Caco-2 (cell line): ENCODE measurements around the gene TNS1. TPM values are rescaled to one million over a fixed set of nuclear protein-coding genes. Genes with fewer than 3 reads are reported as not detected.

ENCODE experiments used
- BruUV-seq: library from RNA; stranded (reverse); fragments of 400-500 nt; replicated peaks from 2 replicates; lab custom pipeline; 2021; lab: Mats Ljungman, UMichigan
- CTCF ChIA-PET: fragments of 300-600 bp; sonication (Branson Sonifier 250); formaldehyde crosslinking; loops from one replicate; lab custom pipeline; 2022; ENCODE audit warnings: antibody characterized with exemption; lab: Charles Lee
- POLR2A ChIA-PET: fragments of 300-600 bp; sonication (Branson Sonifier 250); formaldehyde crosslinking; loops from one replicate; lab custom pipeline; 2022; ENCODE audit warnings: antibody characterized with exemption; lab: Charles Lee
- DNase-seq, 2 experiments: peaks; one replicate each; pipeline versions ENCODE4 v3.0.0 to v3.0.0-alpha.2; 2020 to 2022
- H3K27me3 ChIP-seq: replicated peaks from 2 replicates; pipeline ENCODE4 v1.6.0; 2011; ENCODE audit warnings: low read length; ENCODE audit not compliant: control insufficient read depth, insufficient read depth
- H3K36me3 ChIP-seq: 2 replicates; pipeline ENCODE4 v1.5.1; 2011; ENCODE audit warnings: low read length; ENCODE audit not compliant: control insufficient read depth, insufficient read depth
- H3K4me1 ChIP-seq: fragments of 250-450 bp; sonication (Bioruptor Pico); 2 replicates; pipeline ENCODE4 v1.5.1; 2020; ENCODE audit warnings: mild to moderate bottlenecking
- H3K4me3 ChIP-seq: 2 replicates; pipeline ENCODE4 v1.5.1; 2011; ENCODE audit warnings: low read depth, mild to moderate bottlenecking, control low read depth, low read length
- H3K9me3 ChIP-seq: fragments of 250-450 bp; sonication (Bioruptor Pico); 2 replicates; pipeline ENCODE4 v1.5.1; 2020; ENCODE audit warnings: mild to moderate bottlenecking, moderate library complexity
- H3K27ac Mint-ChIP-seq: one replicate; pipeline ENCODE4 v1.8.0; 2022; ENCODE audit warnings: mixed read lengths; ENCODE audit not compliant: unreplicated experiment
- H3K27me3 Mint-ChIP-seq: one replicate; pipeline ENCODE4 v1.8.0; 2022; ENCODE audit warnings: mixed read lengths; ENCODE audit not compliant: insufficient read depth, unreplicated experiment
- H3K36me3 Mint-ChIP-seq: one replicate; pipeline ENCODE4 v1.8.0; 2022; ENCODE audit warnings: mild to moderate bottlenecking, mixed read lengths; ENCODE audit not compliant: insufficient read depth, unreplicated experiment
- H3K4me1 Mint-ChIP-seq: one replicate; pipeline ENCODE4 v1.8.0; 2022; ENCODE audit warnings: low read depth, mixed read lengths; ENCODE audit not compliant: unreplicated experiment
- H3K4me3 Mint-ChIP-seq: one replicate; pipeline ENCODE4 v1.8.0; 2022; ENCODE audit warnings: mild to moderate bottlenecking, moderate library complexity, mixed read lengths; ENCODE audit not compliant: unreplicated experiment
- H3K9me3 Mint-ChIP-seq: one replicate; pipeline ENCODE4 v1.8.0; 2022; ENCODE audit warnings: mixed read lengths; ENCODE audit not compliant: unreplicated experiment
- CTCF ChIP-seq, 2 experiments: fragments of 200-600 bp in 1 of 2; IDR thresholded peaks; 1 replicate in 1 of 2; 2 replicates in 1 of 2; pipeline versions ENCODE4 v1.5.1 to v1.8.0; 2011 to 2022; ENCODE audit warnings: antibody characterized with exemption in 1 of 2, control low read depth in 1 of 2, inconsistent platforms in 1 of 2, low read depth in 1 of 2, low read length in 1 of 2, mild to moderate bottlenecking in 1 of 2, moderate library complexity in 1 of 2; ENCODE audit not compliant: insufficient read depth in 1 of 2, severe bottlenecking in 1 of 2, unreplicated experiment in 1 of 2
- intact Hi-C: fragments of 100-400 bp; cut with micrococcal nuclease; formaldehyde crosslinking; loops from one replicate; pipeline ENCODE4 v1.10.0; 2022; ENCODE audit not compliant: unreplicated experiment
- total RNA-seq: library from RNA; stranded (reverse); gene quantifications from 2 replicates; pipeline ENCODE4 v1.2.3, GENCODE V29; 2022

TNS1 gene
- total RNA-seq, 1 experiment from 2014 or later: 16.1 TPM

GRCh38 chr2:217897091-217897715 lies 105.6 kb downstream of the TNS1 start:
- no peaks in the 10 kb centered on the region for H3K27me3 ChIP-seq
- POLR2A ChIA-PET: no interaction called here
- H3K4me3 ChIP-seq: no peak overlapping the region
- no peak for DNase-seq
- Mint-ChIP-seq H3K27ac (peak overlapping the region; percentile 14), H3K36me3 (no peaks in the 10 kb centered on the region), H3K9me3 (no peaks in the 10 kb centered on the region), H3K4me3 (no peak overlapping the region), H3K27me3 (no peaks in the 10 kb centered on the region), H3K4me1 (peaks cover 7% of the 10 kb centered on the region)
- H3K4me1 ChIP-seq: peaks cover 43% of the 10 kb centered on the region
- H3K9me3 ChIP-seq: no peaks in the 10 kb centered on the region
- no TSS peak for BruUV-seq
- H3K36me3 ChIP-seq: peaks cover 2% of the 10 kb centered on the region; the same call in 1 of the 2 replicates
- no peak for TF ChIP-seq CTCF (IDR thresholded peaks at IDR 0.05; ENCODE audit: insufficient read depth in 1 of 2, low read depth in 1 of 2, low read length in 1 of 2, severe bottlenecking in 1 of 2, unreplicated experiment in 1 of 2)
- CTCF ChIA-PET: no interaction called here
- intact Hi-C loops: no loop called here

GRCh38 chr2:217895070-217895635 lies 107.6 kb downstream of the TNS1 start:
- no peaks in the 10 kb centered on the region for H3K9me3 ChIP-seq
- H3K36me3 Mint-ChIP-seq: no peaks in the 10 kb centered on the region
- no peaks in the 10 kb centered on the region for H3K27me3 Mint-ChIP-seq
- H3K4me3 ChIP-seq: no peak overlapping the region
- peaks cover 2% of the 10 kb centered on the region; the same call in 1 of the 2 replicates for H3K36me3 ChIP-seq
- TF ChIP-seq CTCF (IDR thresholded peaks at IDR 0.05; ENCODE audit: insufficient read depth in 1 of 2, low read depth in 1 of 2, low read length in 1 of 2, severe bottlenecking in 1 of 2, unreplicated experiment in 1 of 2): no peak
- no TSS peak for BruUV-seq
- H3K27ac Mint-ChIP-seq: no peak overlapping the region
- H3K4me1 Mint-ChIP-seq: peaks cover 5% of the 10 kb centered on the region
- peaks cover 24% of the 10 kb centered on the region for H3K4me1 ChIP-seq
- no peak overlapping the region for H3K4me3 Mint-ChIP-seq
- H3K27me3 ChIP-seq: no peaks in the 10 kb centered on the region
- intact Hi-C loops: no loop called here
- CTCF ChIA-PET: interaction anchor here (0.9 kb wide), 1 partner anchor 109 kb away, joined by 3 read pairs; no protein-coding TSS in a partner anchor
- POLR2A ChIA-PET: no interaction called here
- no peaks in the 10 kb centered on the region for H3K9me3 Mint-ChIP-seq
- no peak for DNase-seq

- peaks cover 7% of the 10 kb centered on the region for H3K4me1 ChIP-seq
- Mint-ChIP-seq H3K4me3 (no peak overlapping the region), H3K36me3 (peaks cover 6% of the 10 kb centered on the region), H3K4me1 (no peaks in the 10 kb centered on the region), H3K27ac (no peak overlapping the region), H3K27me3 (no peaks in the 10 kb centered on the region), H3K9me3 (no peaks in the 10 kb centered on the region)
- BruUV-seq: no TSS peak
- TF ChIP-seq CTCF (IDR thresholded peaks at IDR 0.05; ENCODE audit: insufficient read depth in 1 of 2, low read depth in 1 of 2, low read length in 1 of 2, severe bottlenecking in 1 of 2, unreplicated experiment in 1 of 2): no peak
- DNase-seq: no peak
- H3K4me3 ChIP-seq: no peak overlapping the region
- H3K9me3 ChIP-seq: no peaks in the 10 kb centered on the region
- peaks cover 2% of the 10 kb centered on the region; the same call in 1 of the 2 replicates for H3K36me3 ChIP-seq
- H3K27me3 ChIP-seq: no peaks in the 10 kb centered on the region
- intact Hi-C loops: no loop called here
- ChIA-PET POLR2A (no interaction called here), CTCF (no interaction called here)
Observed at GRCh38 chr2:217893440-217893839, 109.4 kb downstream of the TNS1 start.
